A549 (cell line): ENCODE measurements around the gene TAAR9.

Experiments
- CEBPB ChIP-seq, 2 experiments: fragments of >200 bp in 1 of 2; sonication (Bioruptor Twin) in 1 of 2; formaldehyde crosslinking in 1 of 2; IDR thresholded peaks; 2 replicates each; pipeline ENCODE4 v1.6.1; 2012 to 2016
- CHD4 ChIP-seq: fragments of 200-600 bp; sonication (generic); IDR thresholded peaks from 2 replicates; pipeline ENCODE4 v1.6.1; 2016; ENCODE audit warnings: antibody characterized with exemption, mild to moderate bottlenecking, borderline replicate concordance
- CTCF ChIP-seq: fragments of >200 bp; sonication (Bioruptor Twin); formaldehyde crosslinking; IDR thresholded peaks from 3 replicates; pipeline ENCODE4 v1.5.1; 2016
- ESRRA ChIP-seq: fragments of 150-350 bp; IDR thresholded peaks from 2 replicates; pipeline ENCODE4 v1.6.1; 2014; ENCODE audit warnings: mild to moderate bottlenecking, low read length, borderline replicate concordance
- MAX ChIP-seq: IDR thresholded peaks from 2 replicates; pipeline ENCODE4 v1.6.1; 2012
- POLR2A ChIP-seq: IDR thresholded peaks from 2 replicates; pipeline ENCODE4 v1.6.1; 2012; ENCODE audit warnings: mild to moderate bottlenecking, low read length
- POLR2AphosphoS2 ChIP-seq: conservative IDR thresholded peaks from 2 replicates; pipeline ENCODE4 v1.6.1; 2012; ENCODE audit warnings: low read length, improper control_type of control experiment, inconsistent platforms
- RAD21 ChIP-seq, 2 experiments: fragments of >200 bp in 1 of 2; sonication (Bioruptor Twin) in 1 of 2; formaldehyde crosslinking in 1 of 2; IDR thresholded peaks in 1 of 2; conservative IDR thresholded peaks in 1 of 2; 2 replicates in 1 of 2; 3 replicates in 1 of 2; pipeline ENCODE4 v1.6.1; 2012 to 2018; ENCODE audit warnings: inconsistent platforms in 1 of 2
- RCOR1 ChIP-seq: fragments of 150-350 bp; IDR thresholded peaks from 2 replicates; pipeline ENCODE4 v1.6.1; 2014; ENCODE audit warnings: antibody characterized with exemption, low read length, low read depth
- SMC3 ChIP-seq: fragments of >200 bp; sonication (Bioruptor Twin); formaldehyde crosslinking; IDR thresholded peaks from 3 replicates; pipeline ENCODE4 v1.6.1; 2018; ENCODE audit warnings: inconsistent platforms
- TF ChIP-seq, protein P1 (sequence below): fragments of 200-600 bp; sonication (generic); IDR thresholded peaks from 2 replicates; pipeline ENCODE4 v1.6.1; 2016; ENCODE audit warnings: antibody characterized with exemption, mild to moderate bottlenecking, moderate library complexity

DNA sequence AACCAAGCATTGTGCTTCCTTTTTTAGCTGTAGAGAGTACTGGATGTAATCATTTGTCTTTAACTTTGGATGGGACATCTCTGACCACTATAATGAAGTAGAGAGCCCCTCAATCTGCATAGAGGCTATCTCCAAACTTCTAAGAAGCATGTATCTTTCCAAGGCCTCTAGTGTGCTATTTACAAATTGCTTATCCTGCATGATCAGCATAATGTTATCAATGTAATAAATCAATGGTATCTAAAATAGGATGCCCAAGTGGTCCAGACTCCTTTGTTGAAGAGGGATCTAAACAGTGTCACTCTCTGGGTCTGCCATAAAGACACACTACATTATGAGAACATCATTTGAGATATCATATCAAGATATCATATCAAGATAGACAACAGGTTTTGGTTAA lies 6.7 kb downstream of the TAAR9 start:
- TF ChIP-seq, protein P1, sequence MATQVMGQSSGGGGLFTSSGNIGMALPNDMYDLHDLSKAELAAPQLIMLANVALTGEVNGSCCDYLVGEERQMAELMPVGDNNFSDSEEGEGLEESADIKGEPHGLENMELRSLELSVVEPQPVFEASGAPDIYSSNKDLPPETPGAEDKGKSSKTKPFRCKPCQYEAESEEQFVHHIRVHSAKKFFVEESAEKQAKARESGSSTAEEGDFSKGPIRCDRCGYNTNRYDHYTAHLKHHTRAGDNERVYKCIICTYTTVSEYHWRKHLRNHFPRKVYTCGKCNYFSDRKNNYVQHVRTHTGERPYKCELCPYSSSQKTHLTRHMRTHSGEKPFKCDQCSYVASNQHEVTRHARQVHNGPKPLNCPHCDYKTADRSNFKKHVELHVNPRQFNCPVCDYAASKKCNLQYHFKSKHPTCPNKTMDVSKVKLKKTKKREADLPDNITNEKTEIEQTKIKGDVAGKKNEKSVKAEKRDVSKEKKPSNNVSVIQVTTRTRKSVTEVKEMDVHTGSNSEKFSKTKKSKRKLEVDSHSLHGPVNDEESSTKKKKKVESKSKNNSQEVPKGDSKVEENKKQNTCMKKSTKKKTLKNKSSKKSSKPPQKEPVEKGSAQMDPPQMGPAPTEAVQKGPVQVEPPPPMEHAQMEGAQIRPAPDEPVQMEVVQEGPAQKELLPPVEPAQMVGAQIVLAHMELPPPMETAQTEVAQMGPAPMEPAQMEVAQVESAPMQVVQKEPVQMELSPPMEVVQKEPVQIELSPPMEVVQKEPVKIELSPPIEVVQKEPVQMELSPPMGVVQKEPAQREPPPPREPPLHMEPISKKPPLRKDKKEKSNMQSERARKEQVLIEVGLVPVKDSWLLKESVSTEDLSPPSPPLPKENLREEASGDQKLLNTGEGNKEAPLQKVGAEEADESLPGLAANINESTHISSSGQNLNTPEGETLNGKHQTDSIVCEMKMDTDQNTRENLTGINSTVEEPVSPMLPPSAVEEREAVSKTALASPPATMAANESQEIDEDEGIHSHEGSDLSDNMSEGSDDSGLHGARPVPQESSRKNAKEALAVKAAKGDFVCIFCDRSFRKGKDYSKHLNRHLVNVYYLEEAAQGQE = no peak
- TF ChIP-seq POLR2A (no peak), CTCF (no peak), SMC3 (no peak), CEBPB (IDR thresholded peaks at IDR 0.05) (no peak), POLR2AphosphoS2 (no peak), RCOR1 (no peak), RAD21 (conservative IDR thresholded peaks at IDR 0.05 in 1 of 2, IDR thresholded peaks at IDR 0.05 in 1 of 2) (no peak), ESRRA (no peak), CHD4 (no peak), MAX (no peak)
